Measurements from ENCODE around the gene TMEM244. TPM values are rescaled to one million over a fixed set of nuclear protein-coding genes. Genes with fewer than 3 reads are reported as not detected.
A peak's percentile ranks its signal among the peaks of the same experiment; 100 is the strongest.

Gene TMEM244
- total RNA-seq, 1 donor from 2014 or later: not detected

- Mint-ChIP-seq H3K9me3 (ENCODE audit: unreplicated experiment) (no peaks in the 10 kb centered on the region), H3K27ac (ENCODE audit: unreplicated experiment) (no peak overlapping the region), H3K4me3 (ENCODE audit: unreplicated experiment) (no peak overlapping the region), H3K4me1 (ENCODE audit: low read depth, unreplicated experiment) (peaks cover 8% of the 10 kb centered on the region), H3K36me3 (ENCODE audit: low read depth, unreplicated experiment) (no peaks in the 10 kb centered on the region), H3K27me3 (ENCODE audit: low read depth, unreplicated experiment) (no peaks in the 10 kb centered on the region)
- H3K79me2 ChIP-seq (ENCODE audit: insufficient read depth, low read length): no peaks in the 10 kb centered on the region
- H3K36me3 ChIP-seq (ENCODE audit: insufficient read depth, low read length): no peaks in the 10 kb centered on the region
- no peaks in the 10 kb centered on the region for H4K20me1 ChIP-seq (ENCODE audit: insufficient read depth, low read length)
- FAIRE-seq (no peak), DNase-seq (ENCODE audit: low read depth) (peak; percentile 74)
- no peak overlapping the region for H3K4me3 ChIP-seq (ENCODE audit: insufficient read depth, low read depth, low read length)
- H2AFZ ChIP-seq (ENCODE audit: low read depth, low read length): no peak overlapping the region
- no peak overlapping the region for H3K27ac ChIP-seq (ENCODE audit: low read depth, low read length)
- H3K9ac ChIP-seq (ENCODE audit: low read length): no peak overlapping the region
- H3K4me2 ChIP-seq (ENCODE audit: low read length): no peak overlapping the region
- TF ChIP-seq CTCF (IDR thresholded peaks at IDR 0.05; ENCODE audit: insufficient read depth, low read depth, low read length) (no peak), EZH2 (IDR thresholded peaks at IDR 0.05; ENCODE audit: insufficient read depth, low read length) (no peak)
- no peaks in the 10 kb centered on the region for H3K9me3 ChIP-seq (ENCODE audit: insufficient read depth, low read depth, low read length)
- peaks cover 13% of the 10 kb centered on the region for H3K4me1 ChIP-seq (ENCODE audit: insufficient read depth, low read length)
- no peaks in the 10 kb centered on the region for H3K27me3 ChIP-seq (ENCODE audit: insufficient read depth, low read length)
These were observed 11.7 kb downstream of the TMEM244 start for GRCh38 chr6:129849456-129849855.

- Mint-ChIP-seq H3K36me3 (ENCODE audit: low read depth, unreplicated experiment) (no peaks in the 10 kb centered on the region), H3K4me1 (ENCODE audit: low read depth, unreplicated experiment) (peaks cover 8% of the 10 kb centered on the region), H3K9me3 (ENCODE audit: unreplicated experiment) (no peaks in the 10 kb centered on the region), H3K4me3 (ENCODE audit: unreplicated experiment) (no peak overlapping the region), H3K27me3 (ENCODE audit: low read depth, unreplicated experiment) (no peaks in the 10 kb centered on the region), H3K27ac (ENCODE audit: unreplicated experiment) (no peak overlapping the region)
- H3K4me1 ChIP-seq (ENCODE audit: insufficient read depth, low read length): peaks cover 3% of the 10 kb centered on the region
- no peak overlapping the region for H3K4me2 ChIP-seq (ENCODE audit: low read length)
- DNase-seq (ENCODE audit: low read depth) (no peak), FAIRE-seq (no peak)
- no peak overlapping the region for H3K4me3 ChIP-seq (ENCODE audit: insufficient read depth, low read depth, low read length)
- H3K9me3 ChIP-seq (ENCODE audit: insufficient read depth, low read depth, low read length): no peaks in the 10 kb centered on the region
- no peak overlapping the region for H2AFZ ChIP-seq (ENCODE audit: low read depth, low read length)
- H3K27ac ChIP-seq (ENCODE audit: low read depth, low read length): no peak overlapping the region
- no peaks in the 10 kb centered on the region for H3K79me2 ChIP-seq (ENCODE audit: insufficient read depth, low read length)
- H3K27me3 ChIP-seq (ENCODE audit: insufficient read depth, low read length): no peaks in the 10 kb centered on the region
- no peaks in the 10 kb centered on the region for H3K36me3 ChIP-seq (ENCODE audit: insufficient read depth, low read length)
- TF ChIP-seq EZH2 (IDR thresholded peaks at IDR 0.05; ENCODE audit: insufficient read depth, low read length) (no peak), CTCF (IDR thresholded peaks at IDR 0.05; ENCODE audit: insufficient read depth, low read depth, low read length) (no peak)
- H3K9ac ChIP-seq (ENCODE audit: low read length): no peak overlapping the region
- H4K20me1 ChIP-seq (ENCODE audit: insufficient read depth, low read length): no peaks in the 10 kb centered on the region
These were observed 14.4 kb downstream of the TMEM244 start for GRCh38 chr6:129846761-129847160.

GRCh38 chr6:129845696-129846095 is 15.4 kb downstream of the TMEM244 start:
- Mint-ChIP-seq H3K9me3 (ENCODE audit: unreplicated experiment) (no peaks in the 10 kb centered on the region), H3K4me3 (ENCODE audit: unreplicated experiment) (no peak overlapping the region), H3K27ac (ENCODE audit: unreplicated experiment) (no peak overlapping the region), H3K4me1 (ENCODE audit: low read depth, unreplicated experiment) (peaks cover 8% of the 10 kb centered on the region), H3K27me3 (ENCODE audit: low read depth, unreplicated experiment) (no peaks in the 10 kb centered on the region), H3K36me3 (ENCODE audit: low read depth, unreplicated experiment) (no peaks in the 10 kb centered on the region)
- H3K4me1 ChIP-seq (ENCODE audit: insufficient read depth, low read length): peaks cover 3% of the 10 kb centered on the region
- no peaks in the 10 kb centered on the region for H3K9me3 ChIP-seq (ENCODE audit: insufficient read depth, low read depth, low read length)
- H3K36me3 ChIP-seq (ENCODE audit: insufficient read depth, low read length): no peaks in the 10 kb centered on the region
- FAIRE-seq: no peak
- H3K4me2 ChIP-seq (ENCODE audit: low read length): no peak overlapping the region
- no peak overlapping the region for H3K9ac ChIP-seq (ENCODE audit: low read length)
- H3K4me3 ChIP-seq (ENCODE audit: insufficient read depth, low read depth, low read length): no peak overlapping the region
- no peak overlapping the region for H3K27ac ChIP-seq (ENCODE audit: low read depth, low read length)
- TF ChIP-seq EZH2 (IDR thresholded peaks at IDR 0.05; ENCODE audit: insufficient read depth, low read length) (no peak), CTCF (IDR thresholded peaks at IDR 0.05; ENCODE audit: insufficient read depth, low read depth, low read length) (no peak)
- H4K20me1 ChIP-seq (ENCODE audit: insufficient read depth, low read length): no peaks in the 10 kb centered on the region
- DNase-seq (ENCODE audit: low read depth): no peak
- no peaks in the 10 kb centered on the region for H3K27me3 ChIP-seq (ENCODE audit: insufficient read depth, low read length)
- H2AFZ ChIP-seq (ENCODE audit: low read depth, low read length): no peak overlapping the region
- H3K79me2 ChIP-seq (ENCODE audit: insufficient read depth, low read length): no peaks in the 10 kb centered on the region
